Activated CD4-positive, CD25-positive, alpha-beta regulatory T cell (primary cell): Measurements from ENCODE around the gene TFDP3.

Source experiments
- DNase-seq, 4 experiments: peaks; one replicate each; lab custom pipeline; 2025; lab: John Stamatoyannopoulos, UW

TFDP3 gene

GRCh38 chrX:133185938-133186337 lies 32.2 kb downstream of the TFDP3 start:
- no peak for DNase-seq

- no peak for DNase-seq
Observed at GRCh38 chrX:133185119-133185518, 33.0 kb downstream of the TFDP3 start.

GRCh38 chrX:133183806-133184205 lies 34.3 kb downstream of the TFDP3 start:
- no peak for DNase-seq

- no peak for DNase-seq
Observed at GRCh38 chrX:133179500-133179899, 38.7 kb downstream of the TFDP3 start.

GRCh38 chrX:133177202-133177601 lies 41.0 kb downstream of the TFDP3 start:
- no peak for DNase-seq

GRCh38 chrX:133175605-133176004 lies 42.5 kb downstream of the TFDP3 start:
- DNase-seq: no peak

GRCh38 chrX:133175162-133175561 lies 43.0 kb downstream of the TFDP3 start:
- no peak for DNase-seq

- no peak for DNase-seq
Observed at GRCh38 chrX:133171962-133172708, 46.0 kb downstream of the TFDP3 start.
